HG03025 (cell line): ENCODE data around the gene NELFB.

Experiments
- ATAC-seq: cut with Tn5 transposase; IDR thresholded peaks from one replicate; pipeline ENCODE4 v1.9.1; 2021; ENCODE audit warnings: mild to moderate bottlenecking, moderate library complexity; ENCODE audit not compliant: unreplicated experiment, low FRiP score

Gene NELFB

DNA sequence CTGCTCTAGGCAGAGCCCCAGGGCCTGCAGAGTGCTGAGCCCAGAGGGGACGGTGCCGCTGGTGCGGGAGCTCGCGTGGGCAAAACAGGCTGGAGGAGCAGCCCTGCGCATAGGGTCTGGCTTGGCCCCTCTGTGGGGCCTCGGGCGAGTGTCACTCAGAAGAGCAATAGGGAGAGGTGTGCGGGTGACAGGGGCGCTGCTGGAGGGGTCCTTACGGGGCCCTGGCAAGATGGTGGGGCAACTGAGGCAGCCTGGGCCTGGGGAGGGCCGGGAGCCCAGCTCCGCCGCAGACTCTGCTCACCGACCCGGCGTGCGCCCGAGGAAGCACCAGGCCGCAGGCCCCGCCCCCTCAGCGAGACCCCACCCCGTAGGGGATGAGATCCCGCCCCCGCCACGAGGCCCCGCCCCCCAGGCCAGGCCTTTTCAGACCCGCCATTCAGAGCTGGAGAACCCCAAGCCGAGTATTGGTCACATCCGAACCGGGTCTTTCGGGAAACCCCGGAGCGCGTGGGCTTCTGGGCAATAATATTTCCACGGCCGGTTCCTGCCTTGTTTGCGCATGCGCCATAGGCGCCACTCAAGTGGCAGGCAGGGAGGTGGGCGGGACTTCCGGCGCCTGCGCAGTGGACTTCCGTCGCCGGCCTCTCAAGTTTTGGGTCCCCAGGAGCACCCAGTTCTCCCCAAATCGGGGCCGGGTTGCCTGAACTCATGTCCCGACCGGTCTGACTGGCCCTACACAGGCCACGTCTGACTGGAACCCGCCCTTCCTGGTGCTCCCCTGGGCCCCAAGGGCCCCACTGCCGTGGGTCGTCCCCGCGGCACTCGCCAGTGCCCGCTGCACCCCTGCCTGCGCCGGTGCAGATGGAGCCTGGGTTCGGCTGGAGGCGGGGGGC, 31.8 kb upstream of the NELFB start:
- ATAC-seq: peak; percentile 67

DNA sequence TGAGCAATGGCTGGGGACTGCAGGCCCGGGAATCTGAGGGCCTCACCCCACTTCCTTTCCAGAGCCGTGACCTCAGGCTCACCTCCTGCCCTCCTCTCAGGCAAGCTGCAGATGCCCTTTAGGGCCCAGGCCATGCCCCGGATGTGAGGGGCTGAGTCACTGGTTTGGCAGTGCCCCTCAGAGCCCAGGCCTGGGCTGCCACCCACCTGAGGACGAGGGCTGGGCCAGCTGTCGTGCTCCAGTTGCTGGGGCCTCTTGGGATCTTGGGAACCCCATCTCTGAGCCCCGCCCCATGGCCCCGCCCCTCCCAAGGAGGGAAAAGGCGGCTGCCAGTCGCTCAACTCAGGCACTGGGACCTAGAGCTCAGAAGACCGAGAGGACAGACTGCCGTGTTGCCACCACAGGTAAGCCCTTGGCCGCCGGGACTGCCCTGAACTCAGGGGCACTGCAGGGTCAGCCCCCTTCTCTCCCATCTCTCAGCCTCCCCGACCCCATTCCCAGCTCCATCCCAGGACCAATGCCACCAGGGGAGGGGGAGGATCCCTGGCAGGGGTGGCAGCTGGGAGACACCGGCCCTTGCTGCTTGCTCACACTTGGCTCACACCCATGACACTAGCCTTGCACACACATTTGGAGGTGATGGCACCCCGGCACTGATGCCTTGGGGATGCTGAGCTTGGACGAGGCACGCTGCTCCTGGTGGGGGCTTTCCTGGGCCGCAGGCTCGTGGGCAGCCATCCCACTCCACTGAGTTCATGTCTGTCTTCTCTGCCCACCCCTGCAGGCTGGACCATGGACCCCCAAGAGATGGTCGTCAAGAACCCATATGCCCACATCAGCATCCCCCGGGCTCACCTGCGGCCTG, 30.1 kb upstream of the NELFB start, which contains the start of gene CYSRT1:
CYSRT1 (plus strand) TSS at position 345 of the 865 bp plus-strand sequence; CDS start at position 793, 448 bp downstream.
- ATAC-seq: no peak

DNA sequence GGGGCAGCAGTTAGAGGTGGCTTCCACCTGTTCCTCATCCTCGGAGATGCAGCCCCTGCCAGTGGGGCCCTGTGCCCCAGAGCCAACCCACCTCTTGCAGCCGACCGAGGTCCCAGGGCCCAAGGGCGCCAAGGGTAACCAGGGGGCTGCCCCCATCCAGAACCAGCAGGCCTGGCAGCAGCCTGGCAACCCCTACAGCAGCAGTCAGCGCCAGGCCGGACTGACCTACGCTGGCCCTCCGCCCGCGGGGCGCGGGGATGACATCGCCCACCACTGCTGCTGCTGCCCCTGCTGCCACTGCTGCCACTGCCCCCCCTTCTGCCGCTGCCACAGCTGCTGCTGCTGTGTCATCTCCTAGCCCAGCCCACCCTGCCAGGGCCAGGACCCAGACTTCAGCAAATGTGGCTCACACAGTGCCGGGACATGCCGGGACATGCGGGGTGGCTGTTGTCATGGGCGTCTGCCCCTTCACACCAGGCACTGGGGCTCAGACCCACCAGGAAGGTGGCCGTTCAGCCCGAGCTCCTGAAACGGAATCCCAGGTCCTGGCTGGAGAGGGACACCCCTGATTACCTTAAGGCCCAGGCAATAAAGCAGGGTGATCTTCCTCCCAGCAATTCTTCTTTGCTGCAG, 29.3 kb upstream of the NELFB start:
- no peak for ATAC-seq

DNA sequence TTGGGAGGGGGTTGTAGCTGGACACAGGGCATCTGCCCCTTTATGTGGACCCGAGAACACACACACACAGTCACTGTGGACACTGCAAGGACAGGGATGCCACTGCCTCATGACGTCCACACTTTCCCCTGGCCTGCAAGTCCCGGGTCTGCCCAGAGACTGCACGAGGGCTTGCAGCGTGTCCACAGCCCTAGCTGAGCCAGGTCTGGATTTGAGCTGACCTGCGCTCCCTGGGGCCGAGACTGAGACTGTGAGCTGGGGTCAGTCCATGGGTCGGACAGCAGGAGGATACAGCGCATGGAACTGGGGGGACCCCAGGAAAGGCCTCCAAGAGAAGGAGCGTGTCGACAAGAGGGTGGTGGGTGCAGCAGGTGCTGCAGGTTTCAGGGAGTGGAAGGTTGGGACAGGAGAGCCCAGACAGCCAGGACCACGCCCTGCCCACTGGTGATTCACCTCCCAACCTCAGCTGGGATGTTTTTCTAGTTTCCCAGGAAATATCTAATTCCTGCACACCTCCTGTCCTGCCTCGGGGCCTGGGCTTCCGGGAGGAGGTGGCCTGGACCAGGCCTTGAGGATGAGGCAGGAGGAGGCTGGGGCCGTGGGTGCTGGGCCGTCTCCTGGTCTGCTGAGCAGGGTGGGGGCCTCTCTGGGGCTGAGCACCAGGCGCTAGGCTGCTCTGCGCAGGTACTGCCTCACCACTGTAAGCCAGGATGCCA, 28.6 kb upstream of the NELFB start:
- no peak for ATAC-seq

DNA sequence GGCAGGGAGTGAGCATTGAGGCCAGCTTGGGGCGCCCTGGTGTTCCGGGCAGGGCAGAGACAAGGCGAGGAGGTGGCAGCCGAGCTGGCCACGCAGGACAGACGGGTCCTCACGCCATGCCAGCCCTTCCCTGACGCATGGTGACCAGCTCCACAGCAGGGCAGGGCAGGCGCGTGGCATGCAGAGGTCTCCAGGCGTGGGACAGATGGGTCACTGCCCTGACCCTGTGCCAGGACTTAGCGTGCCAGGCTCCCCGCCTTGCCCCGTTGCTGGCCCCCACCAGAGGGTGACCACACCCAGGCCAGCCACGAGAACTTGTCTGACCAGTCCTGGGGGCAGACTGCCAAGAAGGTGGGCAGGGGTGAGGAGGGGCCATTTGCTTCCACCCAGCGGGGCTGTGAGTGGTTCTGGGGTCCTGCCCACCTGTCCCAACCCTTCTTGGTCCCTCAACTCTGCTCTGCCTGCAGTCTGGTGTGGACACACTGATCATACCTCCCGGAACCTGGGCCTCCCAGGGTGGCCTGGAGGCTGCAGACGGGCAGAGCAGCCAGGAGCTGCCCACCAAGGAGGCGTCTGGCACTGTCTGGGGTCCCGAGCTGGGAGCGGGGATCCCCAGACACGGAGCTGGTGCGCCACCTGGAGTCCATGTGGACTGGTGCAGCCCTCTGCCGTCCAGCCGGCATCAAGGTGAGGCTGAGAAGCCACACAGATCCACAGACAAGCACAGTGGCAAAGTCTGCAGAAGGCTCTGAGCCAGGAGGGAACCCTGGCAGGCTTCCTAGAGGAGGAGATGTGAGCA, 27.9 kb upstream of the NELFB start, which contains the start of gene RNF224:
RNF224 (plus strand) TSS at position 449 of the 799 bp plus-strand sequence. CDS start 834 bp downstream, outside the sequence.
- no peak for ATAC-seq

DNA sequence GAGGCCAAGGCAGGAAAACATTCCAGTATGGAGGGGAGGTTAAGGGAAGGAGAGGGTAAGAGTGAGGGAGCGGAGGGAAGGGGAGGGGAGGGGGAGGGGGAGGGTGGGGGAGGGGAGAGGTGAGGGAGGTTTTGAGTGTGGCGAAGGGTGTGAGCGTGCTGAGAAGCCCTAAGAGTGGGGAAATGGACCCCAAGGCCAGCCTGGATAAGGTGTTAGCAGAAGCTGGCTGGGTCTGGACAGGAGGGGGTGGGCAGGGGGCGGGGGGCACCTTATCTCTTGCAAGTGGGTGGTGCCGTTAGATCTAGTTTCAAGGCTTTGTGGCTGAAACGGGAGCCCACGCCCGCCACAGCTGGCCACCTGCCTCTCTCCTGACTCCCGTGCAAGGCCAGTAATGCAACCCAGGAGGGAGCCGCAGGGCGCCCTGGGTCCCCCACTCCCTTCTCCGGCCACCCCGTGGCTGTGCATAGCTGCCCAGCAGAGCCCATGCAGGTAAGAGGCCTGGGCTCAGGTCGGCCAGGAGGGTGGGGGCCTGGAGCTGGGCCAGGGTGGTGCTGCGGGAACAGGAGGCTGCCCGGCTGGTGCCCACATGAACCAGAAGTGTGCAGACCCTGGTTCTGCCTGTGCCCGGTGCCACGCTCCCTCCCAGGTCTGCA, 27.1 kb upstream of the NELFB start:
- no peak for ATAC-seq

DNA sequence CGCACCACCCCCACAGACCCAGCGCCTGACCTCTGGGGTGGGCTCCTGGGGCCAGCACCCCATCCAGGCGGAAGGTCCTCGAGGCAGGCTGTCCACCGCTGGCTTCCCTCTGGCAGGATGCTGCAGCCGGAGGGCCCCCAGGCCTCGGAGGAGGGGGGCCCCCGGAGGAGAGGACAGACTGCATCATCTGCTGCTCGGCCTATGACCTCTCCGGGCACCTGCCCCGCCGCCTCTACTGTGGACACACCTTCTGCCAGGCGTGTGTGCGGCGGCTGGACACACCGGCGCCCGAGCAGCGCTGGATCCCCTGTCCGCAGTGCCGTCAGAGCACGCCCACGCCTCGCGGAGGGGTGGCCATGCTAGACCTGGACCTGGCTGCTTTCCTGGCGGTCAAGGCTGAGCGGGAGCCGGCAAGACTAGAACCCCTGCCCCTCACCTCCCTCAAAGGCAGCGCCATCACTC, 26.6 kb upstream of the NELFB start:
- ATAC-seq: no peak

DNA sequence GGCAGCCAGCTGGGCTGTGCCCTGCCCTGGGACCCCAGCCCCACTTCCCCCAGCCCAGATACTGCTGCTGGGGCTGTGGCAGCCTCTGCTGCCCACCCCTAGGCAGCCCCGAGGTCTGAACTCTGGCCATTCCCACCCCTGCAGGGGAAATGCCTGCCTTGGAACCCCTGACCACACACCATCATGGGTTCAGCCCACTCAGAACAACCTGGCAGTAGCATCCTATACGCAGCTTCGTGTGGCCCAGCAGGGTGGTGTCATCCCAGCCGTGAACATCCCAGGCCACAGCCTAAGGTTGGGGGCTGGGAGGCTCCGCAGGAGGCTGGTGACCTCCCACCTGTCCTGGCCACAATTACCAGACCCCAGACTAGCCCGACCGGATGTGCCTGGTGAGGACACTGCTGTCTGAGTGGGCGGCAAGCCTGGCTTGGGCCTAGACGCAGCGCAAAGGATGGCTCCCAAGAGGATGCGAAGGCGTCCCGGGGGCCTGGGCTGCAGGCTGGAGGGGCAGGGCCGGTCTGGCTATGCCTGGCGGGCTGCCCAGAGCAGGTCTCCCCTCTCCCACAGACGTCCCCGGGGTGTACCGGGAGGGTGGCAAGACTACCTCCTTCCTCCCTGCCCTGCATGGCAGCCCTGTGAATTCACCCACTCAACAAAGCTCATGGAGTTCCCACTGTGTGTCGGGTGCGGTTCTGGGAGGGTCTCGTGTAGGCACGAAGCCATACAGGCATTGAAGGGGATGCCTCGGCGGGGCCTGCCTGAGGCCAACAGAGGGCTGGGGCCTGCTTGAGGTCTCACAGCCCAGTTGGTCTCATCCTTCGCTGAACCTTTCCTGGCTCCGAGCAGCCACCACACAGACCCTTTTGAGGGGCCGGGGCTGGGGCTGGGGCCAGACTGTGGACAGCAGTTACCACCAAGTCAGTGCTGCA, 25.9 kb upstream of the NELFB start:
- ATAC-seq: no peak

DNA sequence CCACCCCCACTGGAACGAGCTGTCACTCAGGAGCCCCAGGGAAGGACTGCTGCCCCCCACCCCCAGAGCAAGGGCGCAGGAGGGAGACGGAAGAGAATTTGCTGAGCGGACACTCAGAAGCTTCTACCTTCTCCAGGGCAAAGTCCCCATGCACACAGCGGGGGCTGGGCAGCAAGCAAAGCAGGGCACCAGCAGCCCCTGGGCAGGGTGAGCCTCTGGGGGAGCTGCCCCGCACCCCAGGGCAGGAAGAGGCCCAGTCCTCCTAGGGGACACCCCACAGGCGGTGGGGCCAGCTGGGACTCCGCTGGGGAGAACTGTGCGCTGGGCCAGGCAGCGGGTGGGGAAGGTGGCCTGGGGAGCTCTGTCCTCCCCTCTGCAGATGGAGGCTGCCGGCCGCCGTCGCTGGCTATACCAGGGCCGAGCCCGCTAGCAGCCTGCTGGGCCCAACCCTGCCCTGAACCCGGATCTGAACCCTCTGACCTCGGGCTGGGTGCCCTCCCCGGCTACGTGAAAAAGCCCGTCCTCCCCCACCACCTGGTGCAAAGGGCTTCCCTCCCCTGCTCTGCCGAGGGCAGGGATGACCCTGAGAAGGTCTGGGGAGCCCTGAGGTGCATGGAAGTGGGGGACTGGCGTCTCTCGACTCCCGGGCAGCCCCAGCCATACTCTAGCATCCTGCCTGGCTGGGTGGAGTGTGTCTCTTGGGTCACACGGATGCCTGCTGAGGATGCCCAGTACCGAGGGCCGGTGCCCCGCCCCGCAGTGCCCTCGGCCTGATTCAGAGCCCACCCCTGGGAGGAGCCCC, 25.0 kb upstream of the NELFB start:
- no peak for ATAC-seq

DNA sequence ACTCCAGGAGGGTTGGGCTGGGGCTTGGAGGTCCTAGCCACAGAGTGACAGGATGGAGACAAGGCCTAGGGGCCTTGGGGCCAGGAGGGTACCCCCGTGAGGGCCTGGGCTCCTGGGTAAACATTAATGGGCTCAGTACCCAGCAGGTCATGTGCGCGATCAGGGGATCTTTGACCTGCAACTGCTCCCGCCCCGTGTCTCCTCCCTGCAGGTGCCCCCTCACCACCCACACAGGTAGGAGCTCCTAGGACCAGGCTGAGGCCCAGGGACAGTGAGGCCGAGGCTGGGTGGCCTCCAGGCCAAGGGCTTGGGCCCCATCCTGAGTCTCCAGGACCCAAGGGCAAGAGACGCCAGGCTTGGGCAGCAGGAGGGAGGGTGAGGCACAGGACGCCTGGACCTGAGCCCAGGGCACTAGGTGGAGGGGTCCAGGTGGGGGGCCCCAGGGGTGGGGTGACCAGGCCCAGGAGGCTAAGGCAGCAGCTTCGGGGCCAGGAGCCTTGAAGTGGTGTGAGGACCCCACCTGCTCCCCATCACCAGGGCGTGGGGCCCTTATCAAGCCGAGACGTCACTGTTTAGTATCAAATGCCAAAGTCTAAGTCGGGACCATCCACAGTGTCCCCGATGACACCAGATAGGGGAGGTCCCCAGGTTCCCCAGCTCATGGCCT, 24.3 kb upstream of the NELFB start, which contains the start of gene SLC34A3:
SLC34A3 (plus strand) TSS at position 197 of the 667 bp plus-strand sequence. CDS start 802 bp downstream, outside the sequence.
- ATAC-seq: no peak

DNA sequence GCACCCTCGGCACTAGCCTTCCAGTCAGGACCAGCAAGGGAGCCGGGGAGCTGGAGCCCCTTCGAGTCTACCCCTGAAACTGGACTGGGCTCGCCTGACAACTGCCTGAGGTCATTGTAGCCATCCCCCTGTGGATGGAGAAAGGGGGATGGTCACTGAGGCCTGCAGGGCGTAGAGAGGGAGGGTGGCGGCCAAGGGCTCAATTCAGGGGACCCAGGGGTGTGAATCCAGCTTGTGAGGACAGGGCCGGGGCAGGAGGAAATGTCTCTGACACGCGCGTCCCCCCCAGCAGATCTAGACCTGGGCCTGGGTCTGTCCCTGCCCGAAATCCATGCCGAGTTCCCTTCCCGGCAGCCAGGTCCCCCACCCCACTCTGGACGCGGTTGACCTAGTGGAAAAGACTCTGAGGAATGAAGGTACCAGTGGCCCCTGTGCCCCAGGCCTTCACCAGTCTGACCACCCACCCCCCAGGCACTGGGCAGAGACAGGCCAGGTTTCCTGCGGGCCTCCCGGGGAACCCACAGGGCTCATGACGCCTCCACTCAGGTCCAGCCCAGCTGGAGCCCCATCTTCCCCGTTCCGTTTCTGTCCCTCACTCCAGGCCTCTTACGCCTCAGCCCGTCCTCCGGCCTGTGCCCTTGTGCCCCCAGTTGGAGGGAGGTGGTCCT, 23.6 kb upstream of the NELFB start:
- no peak for ATAC-seq

DNA sequence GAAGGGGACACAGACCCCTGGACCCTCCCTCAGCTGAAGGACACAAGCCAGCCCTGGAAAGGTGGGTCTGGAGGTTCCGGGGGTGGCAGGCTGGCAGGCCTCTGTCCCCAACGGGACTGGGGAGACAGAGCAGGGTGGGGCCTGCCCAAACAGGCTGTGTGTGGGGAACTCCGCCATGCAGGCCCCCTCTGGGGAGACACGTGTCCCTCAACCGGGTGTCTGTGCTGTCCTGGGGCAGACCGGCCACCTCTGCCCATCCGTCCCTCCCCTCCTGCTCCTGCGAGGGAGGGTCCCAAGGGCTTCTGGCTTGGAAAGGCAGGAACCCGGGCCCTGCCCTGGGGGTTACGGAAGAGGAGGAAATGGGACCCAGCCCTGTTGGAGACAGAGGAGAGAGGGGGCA, 23.0 kb upstream of the NELFB start:
- no peak for ATAC-seq

DNA sequence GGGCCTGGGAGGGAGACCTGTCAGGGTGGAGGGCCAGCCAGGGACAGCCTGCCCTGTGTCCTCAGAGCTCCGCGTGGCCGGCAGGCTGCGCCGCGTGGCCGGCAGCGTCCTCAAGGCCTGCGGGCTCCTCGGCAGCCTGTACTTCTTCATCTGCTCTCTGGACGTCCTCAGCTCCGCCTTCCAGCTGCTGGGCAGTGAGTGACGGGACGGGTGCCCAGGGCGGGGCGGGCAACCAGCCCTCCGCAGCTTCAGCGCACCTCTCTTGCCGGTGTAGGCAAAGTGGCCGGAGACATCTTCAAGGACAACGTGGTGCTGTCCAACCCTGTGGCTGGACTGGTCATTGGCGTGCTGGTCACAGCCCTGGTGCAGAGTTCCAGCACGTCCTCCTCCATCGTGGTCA, 22.6 kb upstream of the NELFB start:
- no peak for ATAC-seq

DNA sequence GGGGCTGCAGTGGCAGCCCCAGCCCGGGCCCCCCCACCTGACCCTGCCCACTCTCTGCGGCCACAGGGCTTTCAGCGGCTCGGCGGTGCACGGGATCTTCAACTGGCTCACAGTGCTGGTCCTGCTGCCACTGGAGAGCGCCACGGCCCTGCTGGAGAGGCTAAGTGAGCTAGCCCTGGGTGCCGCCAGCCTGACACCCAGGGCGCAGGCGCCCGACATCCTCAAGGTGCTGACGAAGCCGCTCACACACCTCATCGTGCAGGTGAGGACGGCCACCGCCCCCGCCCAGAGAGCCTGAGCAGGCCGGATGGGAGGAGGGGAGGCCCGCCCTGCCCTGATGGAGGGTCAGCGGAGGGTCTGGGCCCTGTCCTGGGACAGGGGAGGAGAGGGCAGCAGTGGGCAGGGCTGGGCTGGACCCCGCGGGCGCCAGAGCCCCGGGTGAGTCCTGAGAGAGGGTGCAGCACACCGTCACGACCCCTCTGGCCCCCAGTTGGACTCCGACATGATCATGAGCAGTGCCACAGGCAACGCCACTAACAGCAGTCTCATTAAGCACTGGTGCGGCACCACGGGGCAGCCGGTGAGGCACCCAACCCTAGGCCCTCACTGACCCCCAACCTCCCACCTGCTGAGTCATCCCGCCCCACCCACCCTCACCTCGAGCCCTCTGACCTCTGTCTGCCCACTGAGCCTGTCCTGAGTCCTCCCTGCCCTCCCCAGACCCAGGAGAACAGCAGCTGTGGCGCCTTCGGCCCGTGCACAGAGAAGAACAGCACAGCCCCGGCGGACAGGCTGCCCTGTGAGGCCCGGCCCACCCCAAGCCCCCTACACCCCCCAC, 21.8 kb upstream of the NELFB start:
- ATAC-seq: no peak
